GM19043 (cell line): Measurements from ENCODE around the gene GNE.
"Not testable (repeated sequence)": the region's sequence is repeated elsewhere in the genome, so short reads cannot be mapped to it uniquely, and the experiment has no call there.

Source experiments
- ATAC-seq: cut with Tn5 transposase; IDR thresholded peaks from one replicate; pipeline ENCODE4 v1.9.1; 2021; ENCODE audit warnings: low read depth; ENCODE audit not compliant: unreplicated experiment

The GNE gene

GRCh38 chr9:36258208-36258995, at the start of gene GNE:
Gene GNE, minus strand, starts transcription at chr9:36258448. Its CDS starts 9,093 bp downstream, at chr9:36249355.
- peak; percentile 82 for ATAC-seq

DNA sequence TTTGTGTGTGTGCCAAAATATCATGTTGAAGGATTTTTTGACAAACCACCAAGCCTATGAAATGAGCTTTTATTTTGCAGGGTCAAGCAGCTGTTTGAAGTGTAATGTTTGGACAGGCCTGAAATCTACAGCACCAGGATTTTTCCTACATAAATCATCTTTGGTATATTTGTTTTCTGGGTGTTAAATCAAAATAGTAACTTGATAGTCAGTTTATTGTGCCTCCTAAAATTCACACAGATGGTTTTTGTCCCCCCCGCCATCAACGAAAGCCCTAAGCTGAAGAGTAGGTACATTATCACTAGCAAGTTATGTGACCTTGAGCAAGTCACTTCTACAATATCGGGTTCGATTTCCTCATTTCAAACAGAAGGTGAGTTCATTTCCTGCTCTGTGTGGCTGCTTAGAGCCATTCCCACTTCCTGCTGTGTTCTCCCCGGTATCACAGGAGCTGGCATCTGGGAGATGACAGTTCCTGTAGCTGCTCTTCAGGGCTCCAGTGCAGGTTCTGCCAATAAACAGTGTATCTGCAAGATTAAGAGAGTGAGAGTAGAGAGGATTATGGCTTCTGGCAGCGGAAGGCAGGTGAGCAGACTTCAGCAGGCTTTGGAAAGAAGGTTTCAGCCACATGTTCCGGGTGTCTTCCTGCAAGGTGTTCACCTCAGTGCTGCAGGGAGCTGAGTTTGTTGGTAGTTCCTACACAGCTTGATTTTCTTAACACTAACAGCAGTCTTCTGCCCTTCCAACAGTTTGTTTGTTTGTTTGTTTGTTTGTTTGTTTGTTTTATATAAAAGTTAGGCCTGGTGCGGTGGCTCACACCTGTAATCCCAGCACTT, 48.4 kb upstream of the GNE start:
- no peak for ATAC-seq

DNA sequence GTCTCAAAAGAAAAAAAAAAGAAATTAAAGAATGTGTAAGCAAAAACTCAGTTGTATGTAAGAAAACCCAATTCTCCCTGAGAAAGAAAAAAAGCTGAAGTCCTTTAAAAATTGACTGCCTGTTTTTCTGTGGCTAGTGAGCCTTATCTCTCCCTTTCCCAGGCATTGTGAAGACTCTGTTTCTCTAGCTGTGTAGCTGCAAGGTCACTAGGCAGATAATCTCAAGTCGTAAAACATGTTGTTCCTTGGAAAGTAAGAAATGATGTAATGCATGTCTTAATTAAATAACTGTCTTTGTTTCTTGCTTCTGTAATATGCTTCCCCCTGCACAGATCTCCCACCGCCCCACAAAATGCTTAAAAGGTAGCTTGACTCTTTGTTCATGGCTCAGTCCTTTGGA, 46.1 kb upstream of the GNE start:
- not testable (repeated sequence) for ATAC-seq

DNA sequence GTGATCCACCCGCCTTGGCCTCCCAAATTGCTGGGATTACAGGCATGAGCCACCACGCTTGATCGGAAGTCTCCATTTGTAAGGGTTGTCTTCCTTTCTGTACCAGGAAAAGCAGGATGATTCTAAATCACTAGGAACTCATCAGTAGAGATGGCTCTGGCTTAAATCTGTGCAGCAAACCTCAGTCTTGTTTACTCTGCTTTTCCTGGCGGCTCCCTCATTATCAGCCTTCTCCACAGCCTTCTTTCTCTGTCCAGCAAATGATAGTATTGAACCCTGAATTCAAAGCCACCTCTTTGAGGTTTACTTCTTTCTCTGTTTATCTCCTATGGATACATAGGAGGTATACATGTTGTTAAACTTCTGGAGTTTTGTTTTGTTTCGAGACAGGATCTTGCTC, 43.0 kb upstream of the GNE start:
- no peak for ATAC-seq

GRCh38 chr9:36298566-36298965, 40.3 kb upstream of the GNE start:
- no peak for ATAC-seq

DNA sequence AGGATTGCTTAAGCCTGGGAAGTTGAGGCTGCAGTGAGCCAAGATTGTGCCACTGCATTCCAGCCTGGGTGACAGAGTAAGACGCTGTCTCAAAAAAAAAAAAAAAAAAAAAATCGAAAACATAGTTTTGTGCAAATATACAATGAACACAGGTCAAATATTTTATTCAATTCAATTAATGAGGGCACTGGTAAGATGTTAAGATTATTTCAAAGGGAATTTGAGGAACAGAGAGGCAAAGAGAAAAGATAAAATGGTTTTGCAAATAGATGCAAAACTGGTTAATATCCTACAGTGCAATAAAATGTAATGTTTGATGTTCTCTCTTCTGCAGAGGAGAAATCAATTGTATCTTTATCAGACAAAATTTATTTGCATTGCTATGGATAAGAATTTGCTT, 39.5 kb upstream of the GNE start:
- no peak for ATAC-seq

DNA sequence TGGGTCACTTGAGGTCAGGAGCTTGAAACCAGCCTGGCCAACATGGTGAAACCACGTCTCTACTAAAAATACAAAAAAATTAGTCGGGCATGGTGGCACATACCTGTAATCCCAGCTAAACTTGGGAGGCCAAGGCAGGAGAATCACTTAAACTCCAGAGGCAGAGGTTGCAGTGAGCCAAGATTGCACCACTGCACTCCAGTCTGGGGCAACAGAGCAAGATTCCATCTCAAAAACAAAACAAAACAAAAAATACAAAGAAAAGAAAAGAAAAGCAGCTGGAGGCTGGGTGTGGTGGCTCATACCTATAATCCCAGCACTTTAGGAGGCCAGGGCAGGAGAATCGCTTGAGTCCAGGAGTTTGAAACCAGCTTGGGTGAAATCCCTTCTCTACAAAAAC, 36.7 kb upstream of the GNE start:
- ATAC-seq: not testable (repeated sequence)

DNA sequence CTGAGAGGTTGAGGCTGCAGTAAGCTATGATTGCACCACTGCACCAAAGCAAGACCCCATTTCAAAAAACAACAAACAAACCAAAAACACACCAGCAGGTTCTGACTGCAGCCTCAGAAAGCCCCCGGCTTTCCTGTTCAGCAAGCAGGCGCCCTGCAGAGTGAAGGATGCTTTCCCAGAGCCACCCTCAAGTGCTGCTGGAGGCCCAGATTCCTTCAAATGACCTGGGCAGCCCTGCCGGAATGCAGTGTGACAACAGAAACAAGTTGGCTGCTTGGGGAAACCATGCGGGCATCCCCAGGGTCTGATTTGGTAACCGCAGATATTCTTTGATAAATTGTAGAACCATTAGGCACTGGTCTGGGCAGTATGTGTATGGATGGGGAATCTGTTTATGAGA, 35.7 kb upstream of the GNE start:
- ATAC-seq: no peak

- no peak for ATAC-seq
These were observed 34.9 kb upstream of the GNE start for GRCh38 chr9:36293171-36293570.

GRCh38 chr9:36292641-36293040, 34.4 kb upstream of the GNE start:
- no peak for ATAC-seq

DNA sequence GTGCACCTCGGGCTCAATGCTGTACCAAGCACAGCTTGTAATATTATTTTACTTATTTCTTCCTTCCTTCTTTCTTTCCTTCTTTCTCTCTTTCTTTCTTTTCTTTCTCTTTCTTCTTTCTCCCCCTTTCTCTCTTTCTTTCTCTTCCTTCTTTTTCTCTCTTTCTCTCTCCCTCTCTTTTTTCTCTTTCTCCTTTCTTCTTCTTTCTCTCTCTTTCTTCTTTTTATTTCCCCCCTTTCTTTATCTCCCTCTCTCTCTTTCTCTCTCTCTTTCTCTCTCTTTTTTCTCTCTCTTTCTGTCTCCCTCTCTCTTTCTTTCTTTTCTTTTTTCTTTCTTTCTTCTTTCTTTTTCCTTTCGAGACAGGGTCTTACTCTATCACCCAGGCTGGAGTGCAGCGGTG, 32.7 kb upstream of the GNE start:
- ATAC-seq: no peak

GRCh38 chr9:36289836-36290435, 31.7 kb upstream of the GNE start:
- ATAC-seq: no peak

- ATAC-seq: no peak
These were observed 29.8 kb upstream of the GNE start for GRCh38 chr9:36288070-36288469.

DNA sequence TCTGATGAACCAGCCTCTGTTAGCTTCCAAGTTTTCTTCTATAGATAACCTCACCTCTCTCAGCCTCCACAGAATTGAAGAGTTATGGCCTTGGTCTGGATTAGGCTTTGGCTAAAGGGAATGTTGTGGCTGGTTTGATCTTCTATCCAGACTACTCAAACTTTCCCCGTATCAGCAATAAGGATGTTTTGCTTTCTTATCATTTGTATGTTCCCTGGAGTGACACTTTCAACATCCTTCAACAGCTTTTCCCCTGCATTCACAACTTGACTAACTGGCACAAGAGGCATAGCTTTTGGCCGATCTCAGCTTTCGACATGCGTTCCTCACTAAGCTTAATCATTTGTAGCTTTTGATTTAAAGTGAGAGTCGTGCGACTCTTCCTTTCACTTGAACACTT, 28.1 kb upstream of the GNE start:
- no peak for ATAC-seq

- ATAC-seq: no peak
These were observed 26.0 kb upstream of the GNE start for GRCh38 chr9:36284226-36284625.

DNA sequence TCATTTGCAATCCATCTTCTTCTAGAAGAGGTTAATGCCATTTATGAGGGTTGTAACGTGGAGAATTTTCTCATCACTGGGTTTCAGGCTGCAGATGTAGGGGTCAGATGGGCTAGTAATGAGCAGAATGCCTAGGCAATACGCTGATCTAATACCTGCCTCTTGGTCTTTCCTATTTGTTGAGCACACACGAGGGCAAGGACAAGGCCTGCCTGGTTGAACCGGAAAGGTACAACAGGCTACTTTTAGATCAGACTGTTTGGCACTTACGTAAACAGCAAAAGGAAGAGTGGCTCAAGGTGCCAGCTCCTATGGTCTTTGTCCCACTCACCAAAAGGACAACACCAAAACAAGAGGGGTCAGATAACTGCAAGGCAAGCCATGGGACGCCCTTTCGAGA, 24.0 kb upstream of the GNE start:
- no peak for ATAC-seq

GRCh38 chr9:36280989-36281388, 22.7 kb upstream of the GNE start:
- no peak for ATAC-seq

DNA sequence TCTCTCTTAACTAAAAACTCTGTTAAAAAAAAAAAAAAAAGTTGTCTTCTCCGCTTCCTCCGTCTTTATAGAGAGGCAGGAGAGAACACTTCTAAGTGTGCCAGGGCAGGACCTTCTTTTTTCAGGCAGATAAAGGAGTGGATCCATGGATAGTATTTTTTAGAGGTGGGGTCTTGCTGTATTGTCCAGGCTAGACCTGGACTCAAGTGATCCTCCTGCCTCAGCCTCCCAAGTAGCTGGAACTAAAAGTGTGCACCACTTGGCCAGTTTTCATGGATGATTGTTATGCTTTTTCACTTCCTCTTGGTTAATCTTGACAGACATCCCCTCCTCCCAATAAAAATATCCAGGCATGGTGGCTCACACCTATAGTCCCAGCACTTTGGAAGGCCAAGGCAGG, 20.0 kb upstream of the GNE start:
- ATAC-seq: no peak

GRCh38 chr9:36276781-36277181, 18.5 kb upstream of the GNE start:
- no peak for ATAC-seq

DNA sequence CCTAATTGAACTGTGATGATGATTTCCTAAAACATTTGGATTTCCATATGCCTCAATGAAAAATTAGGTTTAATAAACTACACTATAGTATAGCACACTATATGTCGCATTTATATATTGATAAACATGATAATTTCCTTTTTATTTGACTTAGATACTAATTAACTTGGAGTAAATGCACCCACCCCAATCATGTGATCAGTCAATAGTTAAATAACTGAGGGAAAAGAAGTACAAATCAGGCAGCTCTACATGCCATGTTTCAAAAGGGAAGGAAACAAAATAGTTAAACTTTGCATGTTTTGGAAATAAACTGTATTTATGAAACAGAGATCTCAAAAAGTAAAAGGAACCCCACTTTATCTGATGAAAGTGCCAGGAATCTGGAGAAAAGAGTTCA, 18.0 kb upstream of the GNE start:
- ATAC-seq: no peak

DNA sequence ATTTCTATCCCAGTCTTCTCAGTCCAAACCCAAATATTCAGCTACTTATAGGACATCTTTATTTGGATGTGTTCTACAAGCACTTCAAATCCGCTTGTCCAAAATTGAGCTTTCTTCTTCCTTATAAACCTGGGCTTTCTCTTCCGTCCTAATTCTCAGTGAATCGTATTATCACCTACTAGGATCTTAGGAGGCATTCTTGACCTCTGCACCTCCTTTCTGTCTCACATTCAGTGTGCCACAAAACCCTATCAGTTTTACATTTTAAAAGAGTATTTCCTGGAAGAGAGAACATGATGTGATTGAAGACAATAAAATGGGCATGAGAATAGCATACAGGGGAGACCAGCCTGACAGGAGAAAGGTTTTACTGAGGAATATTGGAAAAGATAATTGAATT, 16.8 kb upstream of the GNE start:
- no peak for ATAC-seq

DNA sequence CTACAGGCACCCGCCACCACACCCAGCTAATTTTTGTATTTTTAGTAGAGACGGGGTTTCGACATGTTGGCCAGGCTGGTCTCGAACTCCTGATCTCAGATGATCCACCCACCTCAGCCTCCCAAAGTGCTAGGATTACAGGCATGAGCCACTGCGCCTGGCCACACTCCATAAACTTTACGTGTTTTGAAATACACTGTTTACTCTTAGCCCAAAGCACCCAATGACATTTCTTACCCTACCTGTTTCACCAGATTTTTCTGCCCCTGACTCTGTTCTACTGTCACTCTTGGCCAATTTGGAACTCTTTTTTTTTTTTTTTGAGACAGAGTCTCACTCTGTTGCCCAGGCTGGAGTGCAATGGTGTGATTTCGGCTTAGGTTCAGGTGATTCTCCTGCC, 15.1 kb upstream of the GNE start:
- ATAC-seq: not testable (repeated sequence)
